ENCODE results near the gene ADGRG6. TPM values are rescaled to one million over a fixed set of nuclear protein-coding genes. Genes with fewer than 3 reads are reported as not detected.
A peak's percentile ranks its signal among the peaks of the same experiment; 100 is the strongest.
"Not testable (repeated sequence)": the region's sequence is repeated elsewhere in the genome, so short reads cannot be mapped to it uniquely, and the experiment has no call there.

ADGRG6 gene
- total and polyA plus RNA-seq, 2 experiments from 2014 or later = 2.4 to 8.7 TPM

- Histone ChIP-seq H3K27me3 (no peaks in the 10 kb centered on the region), H3K36me3 (no peaks in the 10 kb centered on the region), H3K4me3 (no peak overlapping the region), H3K4me1 (ENCODE audit: low read depth) (no peaks in the 10 kb centered on the region), H3K27ac (no peak overlapping the region), H3K9me3 (ENCODE audit: low read depth) (no peaks in the 10 kb centered on the region)
- DNase-seq (ENCODE audit: low read depth in 1 of 2, low spot score in 1 of 2) = peak in 1 of 2 donors; percentile 30
- no peak for TF ChIP-seq CTCF (IDR thresholded peaks at IDR 0.05; ENCODE audit: low read depth, low read length)
Measured at GRCh38 chr6:142275236-142276006, 26.4 kb upstream of the ADGRG6 start.

DNA sequence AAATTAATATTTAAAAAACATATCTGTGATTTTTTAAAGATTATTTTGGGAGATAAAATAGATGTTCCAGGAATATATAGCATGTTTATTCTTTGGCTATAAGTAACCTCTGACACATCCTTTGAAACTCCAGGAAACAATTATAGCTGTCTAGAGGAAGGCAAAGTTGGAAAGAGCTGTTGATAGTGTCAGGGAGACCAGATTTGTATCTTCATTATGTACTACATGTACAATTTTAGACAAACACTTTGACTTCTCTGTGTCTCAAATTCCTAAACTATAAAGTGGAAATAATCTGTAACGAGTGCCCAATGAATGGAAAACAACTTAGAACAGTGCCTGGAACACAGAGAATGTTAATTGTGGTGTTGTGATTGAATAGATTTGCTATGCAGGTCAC, 25.6 kb upstream of the ADGRG6 start:
- no peak for TF ChIP-seq CTCF (IDR thresholded peaks at IDR 0.05; ENCODE audit: low read depth, low read length)
- H3K9me3 ChIP-seq (ENCODE audit: low read depth) = no peaks in the 10 kb centered on the region
- no peak overlapping the region for H3K4me3 ChIP-seq
- H3K27ac ChIP-seq = no peak overlapping the region
- no peaks in the 10 kb centered on the region for H3K4me1 ChIP-seq (ENCODE audit: low read depth)
- no peaks in the 10 kb centered on the region for H3K27me3 ChIP-seq
- no peak for DNase-seq (ENCODE audit: low read depth in 1 of 2, low spot score in 1 of 2)
- no peaks in the 10 kb centered on the region for H3K36me3 ChIP-seq

DNA sequence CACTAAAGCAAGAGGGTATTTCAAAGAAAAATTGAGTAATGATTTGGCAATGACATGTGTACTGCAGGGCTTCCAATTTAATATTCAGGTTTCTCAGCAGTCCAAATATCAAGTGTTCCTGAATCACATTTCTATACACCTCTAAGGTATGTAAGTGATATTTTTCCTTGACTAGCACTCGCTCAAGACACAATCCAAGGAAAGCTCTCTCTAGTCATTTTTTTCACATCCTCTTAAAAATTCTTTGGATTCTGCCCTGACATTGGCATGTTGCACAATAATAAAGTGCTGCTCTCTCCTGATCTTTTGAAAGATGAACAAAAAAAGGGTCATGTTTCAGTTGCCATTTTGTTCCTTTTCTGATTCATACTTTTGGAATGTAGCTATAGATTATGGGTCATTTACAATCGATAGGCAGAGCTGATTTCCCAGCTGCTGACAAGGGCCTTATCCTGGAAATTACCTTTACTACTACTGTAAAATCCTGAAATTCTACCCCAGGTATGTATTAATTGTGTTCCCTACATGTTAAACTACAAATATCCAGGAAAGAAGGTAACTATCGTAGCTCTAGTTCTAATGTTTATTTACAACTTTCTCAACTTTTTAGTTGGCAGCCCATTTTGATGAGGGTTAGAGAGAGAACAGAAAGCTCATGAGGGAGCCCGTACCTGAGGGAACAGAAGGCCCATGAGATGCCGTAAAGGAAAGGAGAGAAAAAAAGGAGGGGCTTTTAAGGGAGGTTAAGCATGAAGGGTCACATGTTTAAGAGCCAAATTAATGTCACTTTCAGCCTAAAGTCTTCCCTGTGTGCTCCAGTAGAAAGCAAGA, 22.2 kb upstream of the ADGRG6 start:
- Histone ChIP-seq H3K27me3 (no peaks in the 10 kb centered on the region), H3K4me1 (ENCODE audit: low read depth) (no peaks in the 10 kb centered on the region), H3K9me3 (ENCODE audit: low read depth) (no peaks in the 10 kb centered on the region), H3K36me3 (no peaks in the 10 kb centered on the region), H3K27ac (no peak overlapping the region), H3K4me3 (no peak overlapping the region)
- TF ChIP-seq CTCF (IDR thresholded peaks at IDR 0.05; ENCODE audit: low read depth, low read length) = no peak
- peak in 1 of 2 donors; percentile 60 for DNase-seq (ENCODE audit: low read depth in 1 of 2, low spot score in 1 of 2)

- Histone ChIP-seq H3K4me3 (no peak overlapping the region), H3K27ac (no peak overlapping the region), H3K4me1 (ENCODE audit: low read depth) (no peaks in the 10 kb centered on the region), H3K27me3 (no peaks in the 10 kb centered on the region), H3K9me3 (ENCODE audit: low read depth) (no peaks in the 10 kb centered on the region), H3K36me3 (no peaks in the 10 kb centered on the region)
- no peak for DNase-seq (ENCODE audit: low read depth in 1 of 2, low spot score in 1 of 2)
- TF ChIP-seq CTCF (IDR thresholded peaks at IDR 0.05; ENCODE audit: low read depth, low read length) = no peak
Measured at GRCh38 chr6:142280265-142280664, 21.5 kb upstream of the ADGRG6 start.

GRCh38 chr6:142280927-142281326, 20.9 kb upstream of the ADGRG6 start:
- H3K4me1 ChIP-seq (ENCODE audit: low read depth) = no peaks in the 10 kb centered on the region
- no peaks in the 10 kb centered on the region for H3K27me3 ChIP-seq
- no peak for DNase-seq (ENCODE audit: low read depth in 1 of 2, low spot score in 1 of 2)
- H3K36me3 ChIP-seq = no peaks in the 10 kb centered on the region
- H3K4me3 ChIP-seq = no peak overlapping the region
- no peak for TF ChIP-seq CTCF (IDR thresholded peaks at IDR 0.05; ENCODE audit: low read depth, low read length)
- no peak overlapping the region for H3K27ac ChIP-seq
- no peaks in the 10 kb centered on the region for H3K9me3 ChIP-seq (ENCODE audit: low read depth)

- H3K27ac ChIP-seq; H3K27me3 ChIP-seq; H3K9me3 ChIP-seq (ENCODE audit: low read depth); H3K36me3 ChIP-seq; H3K4me1 ChIP-seq (ENCODE audit: low read depth); DNase-seq (ENCODE audit: low read depth in 1 of 2, low spot score in 1 of 2); H3K4me3 ChIP-seq: not testable (repeated sequence)
Measured at GRCh38 chr6:142283138-142283537, 18.7 kb upstream of the ADGRG6 start.

All from cardiac muscle cell (in vitro differentiated cells and primary cell).